Stimulated activated effector memory CD8-positive, alpha-beta T cell treated with anti-CD3 and anti-CD28 coated beads, Interleukin-12 subunit alpha, Interleukin-12 subunit beta, amount 100 ng/mL, for 72 hours (primary cell): ENCODE results near the gene HIP1.

Experiments used
- ATAC-seq: fragments of 150-1000 bp; cut with Tn5 transposase; 2 replicates; pipeline ENCODE4 v1.10.0; 2021
- DNase-seq, 2 donors: peaks; one replicate each; pipeline ENCODE4 v3.0.0; 2021 to 2022; ENCODE audit warnings: low spot score in 2 of 2
- H3K27ac Mint-ChIP-seq: one replicate; pipeline ENCODE4 v1.8.0; 2022; ENCODE audit warnings: mild to moderate bottlenecking, mixed read lengths
- H3K36me3 Mint-ChIP-seq: one replicate; pipeline ENCODE4 v1.8.0; 2022; ENCODE audit warnings: mild to moderate bottlenecking, mixed read lengths
- H3K4me1 Mint-ChIP-seq: one replicate; pipeline ENCODE4 v1.8.0; 2022; ENCODE audit warnings: mixed read lengths
- H3K4me3 Mint-ChIP-seq: one replicate; pipeline ENCODE4 v1.8.0; 2022; ENCODE audit warnings: mild to moderate bottlenecking, mixed read lengths
- H3K9me3 Mint-ChIP-seq: one replicate; pipeline ENCODE4 v1.8.0; 2022; ENCODE audit warnings: mixed read lengths

Gene HIP1

GRCh38 chr7:75756991-75757676 is 18.4 kb upstream of the HIP1 start:
- H3K36me3 Mint-ChIP-seq: no peaks in the 10 kb centered on the region
- no peaks in the 10 kb centered on the region for H3K9me3 Mint-ChIP-seq
- DNase-seq (no peak), ATAC-seq (no peak)
- no peak overlapping the region for H3K4me3 Mint-ChIP-seq
- no peak overlapping the region for H3K27ac Mint-ChIP-seq
- peaks cover 1% of the 10 kb centered on the region for H3K4me1 Mint-ChIP-seq

GRCh38 chr7:75756206-75756990 is 17.7 kb upstream of the HIP1 start:
- Mint-ChIP-seq H3K27ac (no peak overlapping the region), H3K36me3 (no peaks in the 10 kb centered on the region), H3K4me3 (no peak overlapping the region), H3K9me3 (no peaks in the 10 kb centered on the region), H3K4me1 (no peaks in the 10 kb centered on the region)
- ATAC-seq (no peak), DNase-seq (no peak)

DNA sequence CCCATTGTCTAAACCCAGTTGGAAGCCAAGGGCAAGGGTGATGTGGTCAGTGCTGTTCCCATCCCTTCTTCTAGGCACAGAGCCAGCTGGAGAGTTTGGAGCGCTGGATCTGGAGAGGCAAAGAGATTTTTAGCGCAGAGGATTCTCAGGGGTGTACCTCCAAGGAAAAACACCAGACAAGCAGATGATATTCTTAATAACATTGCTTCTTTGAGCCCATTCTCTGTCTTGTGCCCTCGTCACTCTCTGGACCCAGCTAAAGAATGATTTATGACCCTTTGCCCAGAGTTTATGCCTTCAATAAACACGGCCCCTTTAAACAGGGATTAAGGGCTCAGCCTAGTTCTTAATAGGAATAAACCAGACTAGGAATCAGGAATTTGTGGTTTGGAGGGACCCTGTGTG is 4.7 kb upstream of the HIP1 start:
- no peak overlapping the region for H3K27ac Mint-ChIP-seq

DNA sequence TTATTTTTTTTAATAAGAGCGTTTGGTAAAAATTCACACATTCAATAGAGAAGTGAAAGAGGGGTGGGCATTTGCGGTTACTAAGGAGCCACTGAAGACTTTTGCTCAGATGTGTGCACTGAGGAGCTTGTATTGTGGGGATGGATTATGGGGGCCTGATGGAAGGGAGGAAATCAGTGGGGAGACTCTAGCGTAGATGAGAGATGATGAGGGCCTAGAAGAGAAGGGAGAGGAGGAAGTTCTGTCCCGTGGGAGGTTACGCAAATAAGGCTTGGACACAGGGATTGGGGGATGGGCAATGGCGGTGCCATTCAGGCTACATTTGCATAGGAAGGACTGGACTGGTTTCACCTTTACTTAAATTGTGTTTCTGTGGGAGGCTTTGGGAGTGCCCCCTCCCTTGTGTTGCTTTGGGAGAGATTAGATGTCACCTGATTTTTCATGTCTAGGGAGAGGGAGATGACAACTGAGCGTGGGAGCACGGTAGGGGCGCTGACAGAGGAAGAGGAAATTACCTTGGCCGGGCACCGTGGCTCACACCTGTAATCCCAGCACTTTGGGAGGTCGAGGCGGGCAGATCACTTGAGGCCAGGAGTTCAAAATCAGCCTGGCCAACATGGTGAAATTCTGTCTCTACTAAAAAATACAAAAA is 2.2 kb upstream of the HIP1 start:
- peaks cover 21% of the 10 kb centered on the region for H3K4me1 Mint-ChIP-seq
- H3K4me3 Mint-ChIP-seq: no peak overlapping the region
- H3K9me3 Mint-ChIP-seq: no peaks in the 10 kb centered on the region
- no peak for DNase-seq
- no peak overlapping the region for H3K27ac Mint-ChIP-seq
- H3K36me3 Mint-ChIP-seq: peaks cover 12% of the 10 kb centered on the region
- no peak for ATAC-seq

More for the DNA sequence above, 4.7 kb upstream of the HIP1 start:
- Mint-ChIP-seq H3K4me1 (peaks cover 16% of the 10 kb centered on the region), H3K36me3 (peaks cover 12% of the 10 kb centered on the region), H3K4me3 (no peak overlapping the region), H3K9me3 (no peaks in the 10 kb centered on the region)
- DNase-seq: no peak
- no peak for ATAC-seq

DNA sequence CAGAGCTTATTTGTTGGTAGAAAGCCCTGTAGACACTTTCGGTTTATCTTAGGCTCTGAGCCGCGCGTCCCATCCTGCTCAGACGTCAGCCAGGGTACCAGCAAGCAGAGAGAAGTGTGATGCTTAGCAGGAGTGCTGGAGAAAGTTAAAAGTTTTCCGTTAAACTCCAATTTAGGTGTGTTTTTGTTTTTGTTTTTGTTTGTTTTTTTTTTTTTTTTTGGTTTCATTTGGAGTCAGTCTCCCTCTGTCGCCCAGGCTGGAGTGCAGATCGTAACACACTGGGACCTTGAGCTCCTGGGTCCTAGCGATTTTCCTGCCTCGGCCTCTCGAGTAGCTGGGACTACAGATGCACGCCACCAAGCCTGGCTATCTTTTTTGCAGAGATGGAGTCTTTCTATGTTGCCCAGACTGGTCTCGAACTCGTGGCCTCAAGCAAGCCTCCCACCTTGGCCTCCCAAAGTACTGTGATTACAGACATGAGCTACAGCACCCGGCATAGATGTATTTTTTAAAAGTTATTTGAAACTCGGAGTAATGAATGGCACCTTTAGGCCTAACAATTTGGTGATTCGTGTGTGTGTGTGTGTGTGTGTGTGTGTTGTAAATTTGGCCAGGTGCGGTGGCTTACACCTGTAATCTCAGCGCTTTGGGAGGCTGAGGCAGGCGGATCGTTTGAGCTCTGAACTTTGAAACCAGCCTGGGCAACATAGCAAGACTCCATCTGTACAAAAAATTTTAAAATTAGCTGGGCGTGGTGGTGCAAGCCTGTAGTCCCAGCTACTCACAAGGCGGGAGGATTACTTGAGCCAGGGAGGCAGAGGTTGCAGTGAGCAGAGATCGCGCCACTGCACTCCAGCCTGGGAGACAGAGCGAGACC is 1.3 kb upstream of the HIP1 start:
- peaks cover 12% of the 10 kb centered on the region for H3K36me3 Mint-ChIP-seq
- DNase-seq (peak in 1 of 2 donors; percentile 54), ATAC-seq (no peak)
- H3K4me3 Mint-ChIP-seq: peak overlapping the region; percentile 95
- peaks cover 21% of the 10 kb centered on the region for H3K4me1 Mint-ChIP-seq
- H3K9me3 Mint-ChIP-seq: no peaks in the 10 kb centered on the region
- H3K27ac Mint-ChIP-seq: peak overlapping the region; percentile 95

DNA sequence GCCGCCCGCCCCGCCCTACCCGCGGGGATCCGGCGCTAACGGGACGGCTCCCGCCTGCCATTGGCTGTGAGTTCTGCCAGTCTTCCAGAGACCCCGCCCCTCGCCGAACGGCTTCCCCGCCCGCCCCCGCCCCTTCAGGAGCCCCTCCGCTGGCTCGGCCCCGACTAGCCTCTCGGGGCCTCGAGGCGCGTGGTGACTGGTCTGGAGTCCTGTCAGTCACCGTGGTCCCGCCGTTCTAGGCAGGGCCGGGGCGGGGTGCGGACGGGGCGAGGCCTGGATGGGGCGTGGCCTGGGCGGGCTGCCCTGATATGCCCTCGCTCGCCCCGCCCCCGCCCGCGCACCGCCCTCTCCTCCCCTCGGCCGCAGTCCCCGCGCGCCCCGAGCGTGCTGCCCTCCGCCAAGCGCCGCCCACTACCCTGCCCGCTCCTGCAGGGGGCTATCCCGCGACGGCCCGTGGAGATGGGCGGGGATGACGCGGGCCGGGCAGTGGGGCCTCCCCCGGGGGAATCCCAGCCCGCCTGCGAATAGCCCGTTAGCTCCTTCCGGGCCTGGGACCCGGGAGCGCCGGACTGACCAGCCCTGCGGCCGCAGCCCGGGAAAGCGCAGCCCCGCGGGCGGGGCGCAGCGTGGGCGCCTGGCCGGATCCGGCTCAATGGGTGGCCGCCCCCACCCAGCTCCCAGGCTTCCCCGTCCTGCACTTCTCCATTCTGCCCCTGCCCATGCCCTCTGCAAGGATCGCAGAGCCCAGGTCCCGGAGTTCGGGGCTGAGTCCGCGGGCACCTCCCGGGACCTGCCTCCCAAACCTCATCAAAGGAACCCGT is 444 bp upstream of the HIP1 start:
- no peaks in the 10 kb centered on the region for H3K9me3 Mint-ChIP-seq
- H3K4me3 Mint-ChIP-seq: peak overlapping the region; percentile 95
- peaks cover 17% of the 10 kb centered on the region for H3K36me3 Mint-ChIP-seq
- H3K4me1 Mint-ChIP-seq: peaks cover 26% of the 10 kb centered on the region
- peak overlapping the region; percentile 95 for H3K27ac Mint-ChIP-seq
- peak; percentile 97 for ATAC-seq
- peak; percentile 99 for DNase-seq

GRCh38 chr7:75737856-75738603 is 711 bp downstream of the HIP1 start:
- H3K4me1 Mint-ChIP-seq: peaks cover 26% of the 10 kb centered on the region
- H3K9me3 Mint-ChIP-seq: no peaks in the 10 kb centered on the region
- peak in 1 of 2 donors; percentile 5 for DNase-seq
- H3K36me3 Mint-ChIP-seq: peaks cover 13% of the 10 kb centered on the region
- ATAC-seq: no peak
- H3K27ac Mint-ChIP-seq: peak overlapping the region; percentile 63
- H3K4me3 Mint-ChIP-seq: peak overlapping the region; percentile 95

- Mint-ChIP-seq H3K27ac (no peak overlapping the region), H3K9me3 (no peaks in the 10 kb centered on the region), H3K4me3 (no peak overlapping the region), H3K4me1 (peaks cover 27% of the 10 kb centered on the region), H3K36me3 (peaks cover 13% of the 10 kb centered on the region)
- no peak for DNase-seq
- ATAC-seq: no peak
Measured at GRCh38 chr7:75735581-75736350, 3.0 kb downstream of the HIP1 start.

GRCh38 chr7:75734586-75735458 is 3.9 kb downstream of the HIP1 start:
- ATAC-seq (no peak), DNase-seq (no peak)
- Mint-ChIP-seq H3K4me1 (peaks cover 26% of the 10 kb centered on the region), H3K4me3 (no peak overlapping the region), H3K9me3 (no peaks in the 10 kb centered on the region), H3K27ac (no peak overlapping the region), H3K36me3 (peaks cover 11% of the 10 kb centered on the region)

- Mint-ChIP-seq H3K27ac (no peak overlapping the region), H3K9me3 (no peaks in the 10 kb centered on the region), H3K4me3 (no peak overlapping the region), H3K4me1 (peaks cover 33% of the 10 kb centered on the region), H3K36me3 (peaks cover 5% of the 10 kb centered on the region)
- DNase-seq (no peak), ATAC-seq (no peak)
Measured at GRCh38 chr7:75732764-75733630, 5.7 kb downstream of the HIP1 start.

DNA sequence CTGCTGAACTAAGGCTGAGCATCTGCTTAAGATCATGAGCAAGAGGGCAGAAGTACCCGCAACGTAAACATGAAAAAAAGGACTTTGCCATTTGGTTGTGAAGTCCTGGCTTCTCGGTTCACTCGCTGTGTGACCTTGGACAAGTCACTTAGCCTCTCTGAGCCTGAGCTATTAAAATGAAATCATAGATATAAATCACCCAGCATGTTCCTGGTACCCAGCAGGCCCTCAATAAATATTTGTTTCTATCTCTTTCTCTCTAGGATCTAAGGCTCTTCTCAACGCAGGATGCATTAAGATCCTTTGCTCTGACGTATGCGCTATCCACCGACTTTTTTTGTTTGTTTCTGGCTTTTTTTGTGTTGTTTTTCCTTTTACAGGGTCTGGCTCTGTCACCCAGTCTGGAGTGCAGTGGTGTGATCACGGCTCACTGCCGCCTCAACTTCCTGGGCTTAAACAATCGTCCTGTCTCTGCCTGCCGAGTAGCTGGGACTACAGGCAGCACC is 6.7 kb downstream of the HIP1 start:
- no peak overlapping the region for H3K27ac Mint-ChIP-seq
- ATAC-seq (no peak), DNase-seq (no peak)
- no peak overlapping the region for H3K4me3 Mint-ChIP-seq
- peaks cover 5% of the 10 kb centered on the region for H3K36me3 Mint-ChIP-seq
- peaks cover 38% of the 10 kb centered on the region for H3K4me1 Mint-ChIP-seq
- no peaks in the 10 kb centered on the region for H3K9me3 Mint-ChIP-seq
